ENCODE data around the gene KRTAP6-3.

The KRTAP6-3 gene

DNA sequence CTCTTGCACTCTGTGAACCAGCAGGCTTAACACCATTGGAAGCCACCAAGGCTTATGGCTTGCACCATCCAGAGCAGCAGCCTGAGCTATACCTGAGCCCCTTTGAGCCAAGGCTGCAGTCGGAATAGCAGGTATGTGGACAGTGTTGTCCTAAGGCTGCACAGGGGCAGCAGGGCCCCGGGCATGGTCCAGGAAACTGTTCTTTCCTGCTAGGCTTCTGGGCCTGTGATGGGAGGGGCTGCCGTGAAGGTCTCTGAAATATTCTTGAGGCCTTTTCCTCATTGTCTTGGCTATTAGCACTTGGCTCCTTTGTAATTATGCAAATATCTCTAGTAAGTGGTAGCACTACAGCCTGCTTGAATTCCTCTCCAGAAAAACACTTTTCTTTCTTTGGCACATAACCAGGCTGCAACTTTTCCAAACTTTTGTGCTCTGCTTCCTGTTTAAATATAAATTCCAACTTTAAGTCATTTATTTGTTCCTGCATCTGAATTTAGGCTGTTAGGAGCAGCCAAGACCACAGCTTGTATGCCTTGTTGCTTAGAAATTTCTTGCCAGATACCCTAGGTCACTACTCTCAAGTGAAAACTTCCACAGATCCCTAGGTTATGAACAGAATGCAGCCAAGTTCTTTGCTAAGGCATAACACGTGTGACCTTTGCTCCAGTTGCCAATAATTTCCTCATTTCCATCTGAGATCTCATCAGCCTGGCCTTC lies 33.4 kb downstream of the KRTAP6-3 start:
- no peak for DNase-seq (ENCODE audit: low read depth in 2 of 2)

DNA sequence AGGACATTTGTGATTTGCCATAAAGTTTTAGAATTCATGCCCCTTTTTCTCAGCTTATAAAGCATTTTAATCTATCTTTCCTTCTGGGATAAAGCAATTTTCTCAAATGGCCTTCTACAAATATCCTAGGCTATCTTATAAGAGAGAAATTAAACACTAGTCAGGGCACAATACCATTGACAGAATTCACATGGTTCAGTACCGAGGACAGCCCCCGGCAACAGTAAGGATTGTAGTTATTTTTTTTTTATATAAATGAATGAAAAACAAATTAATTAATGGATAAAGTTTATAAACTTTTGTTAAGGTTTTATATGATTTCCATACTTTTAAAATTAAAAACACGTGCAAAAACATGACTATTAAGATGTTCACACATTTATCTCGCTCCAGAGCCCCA lies 35.9 kb downstream of the KRTAP6-3 start:
- no peak for DNase-seq (ENCODE audit: low read depth in 2 of 2)

DNA sequence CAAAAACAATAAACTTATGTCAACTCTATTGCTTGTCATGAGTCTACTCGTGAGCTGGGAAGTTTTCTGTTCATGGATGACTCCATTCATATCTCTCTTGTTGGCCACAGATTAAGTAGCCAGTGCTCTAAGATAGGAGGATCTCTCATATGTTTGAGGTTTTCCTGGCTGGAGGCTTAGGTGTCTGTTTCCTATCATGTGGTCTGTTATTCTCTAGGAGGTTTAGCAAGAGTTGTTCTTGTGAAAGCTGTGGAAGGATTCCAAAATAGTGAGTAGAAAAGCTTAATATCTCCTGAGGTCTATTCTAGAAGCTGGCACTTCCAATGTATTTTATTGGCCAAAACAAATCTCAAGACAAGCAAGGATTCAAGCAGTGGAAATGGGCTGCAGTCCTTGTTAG lies 37.0 kb downstream of the KRTAP6-3 start:
- no peak for DNase-seq (ENCODE audit: low read depth in 2 of 2)

DNA sequence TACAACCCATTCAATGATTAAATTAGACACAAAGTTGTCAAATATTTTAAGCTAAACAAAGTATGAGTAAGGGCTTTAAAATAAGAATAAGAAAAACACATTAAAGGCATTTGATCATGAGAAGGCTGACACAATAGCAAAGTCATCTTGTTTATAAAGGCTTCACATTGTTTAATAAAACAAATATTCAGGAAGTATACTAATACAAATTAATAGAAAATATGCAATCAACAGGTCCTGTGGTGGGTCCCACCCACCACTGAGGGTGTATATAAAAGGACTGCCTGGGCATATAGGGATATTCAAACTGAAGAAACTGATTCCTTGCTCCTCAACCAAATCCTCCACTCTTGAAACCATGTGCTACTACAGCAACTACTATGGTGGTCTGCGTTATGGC lies 42.7 kb downstream of the KRTAP6-3 start, which contains the start of gene KRTAP20-2:
TSS of gene KRTAP20-2 (plus strand) at position 301 of the 400 bp plus-strand sequence. CDS start at position 359, 58 bp downstream.
- DNase-seq (ENCODE audit: low read depth in 2 of 2), result no peak

DNA sequence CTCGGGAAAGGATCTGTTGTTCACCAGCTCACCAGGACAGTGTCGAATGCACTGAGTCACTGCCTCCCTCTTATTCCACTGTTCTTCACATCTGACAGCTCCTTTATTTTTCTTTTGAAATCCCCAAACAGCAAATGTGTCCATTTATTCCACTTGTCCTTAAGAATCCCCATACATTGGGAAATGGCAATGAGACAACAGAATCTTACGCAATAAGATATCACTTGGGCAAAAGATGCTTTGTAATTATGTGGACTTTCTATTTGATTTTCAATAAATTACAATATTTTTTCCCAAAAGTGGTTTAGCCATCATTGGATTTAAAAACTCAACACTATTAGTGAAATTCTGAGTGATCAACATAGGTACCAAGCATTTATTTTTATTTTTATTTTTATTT lies 46.4 kb downstream of the KRTAP6-3 start:
- no peak for DNase-seq (ENCODE audit: low read depth in 2 of 2)

DNA sequence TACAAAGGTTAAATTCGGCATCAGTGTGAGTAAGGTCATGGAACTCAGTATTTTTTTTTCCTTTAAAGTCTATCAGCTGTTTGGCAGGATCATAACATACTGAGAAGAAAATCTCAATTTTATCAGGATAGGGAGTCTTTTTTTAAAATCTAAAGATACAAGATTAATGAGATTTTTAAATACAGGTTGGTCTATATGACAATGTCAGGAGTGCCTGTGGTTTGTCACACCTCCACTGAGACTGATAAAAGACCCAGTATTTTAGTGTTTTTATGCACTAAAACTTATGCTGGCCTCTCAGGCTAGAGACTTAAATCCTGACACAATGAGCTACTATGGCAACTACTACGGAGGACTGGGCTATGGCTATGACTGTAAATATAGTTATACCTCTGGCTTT lies 50.3 kb downstream of the KRTAP6-3 start, which contains the start of gene KRTAP20-3:
TSS of gene KRTAP20-3 (plus strand) at position 301 of the 400 bp plus-strand sequence.
- no peak for DNase-seq (ENCODE audit: low read depth in 2 of 2)
